GM12891 (cell line): Measurements from ENCODE around the gene PGA3.
"Not testable (repeated sequence)": the region's sequence is repeated elsewhere in the genome, so short reads cannot be mapped to it uniquely, and the experiment has no call there.

ENCODE experiments used
- PAX5 ChIP-seq: IDR thresholded peaks from 2 replicates; pipeline ENCODE4 v1.6.1; 2011; ENCODE audit warnings: low read length, moderate library complexity, mild to moderate bottlenecking; ENCODE audit not compliant: insufficient read depth, severe bottlenecking
- POLR2A ChIP-seq: IDR thresholded peaks from 2 replicates; pipeline ENCODE4 v1.6.1; 2011; ENCODE audit warnings: low read depth, low read length, control low read depth
- POLR2AphosphoS5 ChIP-seq: IDR thresholded peaks from 2 replicates; pipeline ENCODE4 v1.6.1; 2011; ENCODE audit warnings: low read depth, low read length, control low read depth
- SPI1 ChIP-seq: IDR thresholded peaks from 2 replicates; pipeline ENCODE4 v1.6.1; 2011; ENCODE audit warnings: low read depth, low read length, control low read depth
- TAF1 ChIP-seq: IDR thresholded peaks from 2 replicates; pipeline ENCODE4 v1.6.1; 2011; ENCODE audit warnings: low read depth, low read length, control low read depth

- TF ChIP-seq POLR2A, TAF1, POLR2AphosphoS5, SPI1, PAX5: not testable (repeated sequence)
Observed at GRCh38 chr11:61250796-61251765, 47.8 kb downstream of the PGA3 start.
